Measurements from ENCODE around the gene FOXN3.

FOXN3 gene

GRCh38 chr14:89325299-89325883, 91.6 kb downstream of the FOXN3 start:
- H2AK5ac ChIP-seq (ENCODE audit: low read length): no peak overlapping the region
- no peaks in the 10 kb centered on the region for H3K27me3 ChIP-seq (ENCODE audit: insufficient read depth, low read length, poor library complexity)
- no peak overlapping the region for H3K4me3 ChIP-seq (ENCODE audit: low read length)
- H3K18ac ChIP-seq (ENCODE audit: low read length): no peak overlapping the region
- no peak overlapping the region for H4K8ac ChIP-seq (ENCODE audit: low read depth, low read length)
- no peak for DNase-seq
- WGBS (ENCODE audit: extremely low coverage, insufficient coverage, low lambda C conversion rate): no CpG with 5 or more reads among the region's 2 CpGs
- H3K79me2 ChIP-seq (ENCODE audit: control insufficient read depth, insufficient read depth, low read length): peaks cover 43% of the 10 kb centered on the region
- no peak overlapping the region for H2BK15ac ChIP-seq (replicated peaks; ENCODE audit: low read depth)
- no peak overlapping the region for H3K56ac ChIP-seq (ENCODE audit: low read length)
- no peak overlapping the region for H2BK5ac ChIP-seq (ENCODE audit: low read length)
- H3K79me1 ChIP-seq (ENCODE audit: low read length): peaks cover 21% of the 10 kb centered on the region
- H3K9ac ChIP-seq (ENCODE audit: low read length): no peak overlapping the region
- no peak overlapping the region for H3K27ac ChIP-seq (ENCODE audit: low read depth, low read length)
- no peak overlapping the region for H3K4ac ChIP-seq (ENCODE audit: low read depth, low read length)
- H3K4me2 ChIP-seq (ENCODE audit: low read length): no peak overlapping the region
- no peak overlapping the region for H2BK120ac ChIP-seq (ENCODE audit: low read depth, low read length)
- no peaks in the 10 kb centered on the region for H3K4me1 ChIP-seq (ENCODE audit: control insufficient read depth, low read depth, low read length)
- peak overlapping the region; percentile 60 for H3K23ac ChIP-seq (ENCODE audit: low read length)
- H3K36me3 ChIP-seq (ENCODE audit: control insufficient read depth, insufficient read depth, low read length): no peaks in the 10 kb centered on the region
- no peak overlapping the region for H4K5ac ChIP-seq (ENCODE audit: low read length)

GRCh38 chr14:89324501-89325298, 92.3 kb downstream of the FOXN3 start:
- Histone ChIP-seq H3K4me3 (ENCODE audit: low read length) (no peak overlapping the region), H3K9ac (ENCODE audit: low read length) (no peak overlapping the region), H2BK120ac (ENCODE audit: low read depth, low read length) (no peak overlapping the region), H3K79me1 (ENCODE audit: low read length) (peaks cover 17% of the 10 kb centered on the region), H2AK5ac (ENCODE audit: low read length) (no peak overlapping the region), H4K8ac (ENCODE audit: low read depth, low read length) (no peak overlapping the region), H3K23ac (ENCODE audit: low read length) (no peak overlapping the region), H2BK5ac (ENCODE audit: low read length) (no peak overlapping the region), H3K27me3 (ENCODE audit: insufficient read depth, low read length, poor library complexity) (no peaks in the 10 kb centered on the region), H3K4me2 (ENCODE audit: low read length) (no peak overlapping the region), H3K18ac (ENCODE audit: low read length) (no peak overlapping the region), H3K79me2 (ENCODE audit: control insufficient read depth, insufficient read depth, low read length) (peaks cover 38% of the 10 kb centered on the region), H3K4ac (ENCODE audit: low read depth, low read length) (no peak overlapping the region), H3K56ac (ENCODE audit: low read length) (no peak overlapping the region), H2BK15ac (replicated peaks; ENCODE audit: low read depth) (no peak overlapping the region), H3K27ac (ENCODE audit: low read depth, low read length) (no peak overlapping the region), H3K36me3 (ENCODE audit: control insufficient read depth, insufficient read depth, low read length) (no peaks in the 10 kb centered on the region), H3K4me1 (ENCODE audit: control insufficient read depth, low read depth, low read length) (no peaks in the 10 kb centered on the region), H4K5ac (ENCODE audit: low read length) (no peak overlapping the region)
- WGBS (ENCODE audit: extremely low coverage, insufficient coverage, low lambda C conversion rate): no CpG with 5 or more reads among the region's 9 CpGs
- no peak for DNase-seq

DNA sequence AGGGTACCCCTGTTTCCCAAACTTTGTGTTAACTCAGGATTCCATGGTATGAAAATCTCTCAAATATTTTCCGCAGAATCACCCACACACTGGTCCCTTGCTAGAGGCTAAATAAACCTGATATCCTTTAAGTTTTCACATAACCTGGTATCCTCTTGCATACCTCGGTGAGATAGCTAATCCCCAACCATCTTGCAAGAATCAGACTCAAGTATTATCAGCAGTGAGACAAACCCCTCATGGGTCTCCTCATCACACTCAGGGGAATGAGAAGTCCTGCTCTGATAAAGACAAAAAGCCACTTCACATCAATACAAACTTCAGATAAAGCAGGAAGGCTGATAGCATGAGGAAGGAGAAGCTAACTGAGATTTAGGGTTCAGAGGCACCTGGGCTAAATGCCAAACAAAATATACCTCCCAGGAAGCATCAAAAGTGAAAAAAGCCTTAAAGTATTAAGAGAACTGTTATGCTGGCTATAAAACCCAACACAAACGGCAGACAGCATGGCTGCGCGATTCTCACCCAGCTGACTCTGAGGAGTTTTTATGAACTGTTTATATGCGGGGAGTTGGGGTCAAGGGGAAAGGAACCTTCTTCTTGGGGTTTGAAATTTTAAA, 96.5 kb downstream of the FOXN3 start:
- Histone ChIP-seq H3K4me1 (ENCODE audit: control insufficient read depth, low read depth, low read length) (peaks cover 6% of the 10 kb centered on the region), H3K27me3 (ENCODE audit: insufficient read depth, low read length, poor library complexity) (no peaks in the 10 kb centered on the region), H3K79me2 (ENCODE audit: control insufficient read depth, insufficient read depth, low read length) (peaks cover 29% of the 10 kb centered on the region), H2BK5ac (ENCODE audit: low read length) (no peak overlapping the region), H3K4me3 (ENCODE audit: low read length) (no peak overlapping the region), H2BK15ac (replicated peaks; ENCODE audit: low read depth) (no peak overlapping the region), H3K79me1 (ENCODE audit: low read length) (peaks cover 21% of the 10 kb centered on the region), H3K23ac (ENCODE audit: low read length) (no peak overlapping the region), H3K4me2 (ENCODE audit: low read length) (no peak overlapping the region), H3K4ac (ENCODE audit: low read depth, low read length) (no peak overlapping the region), H3K18ac (ENCODE audit: low read length) (no peak overlapping the region), H2AK5ac (ENCODE audit: low read length) (no peak overlapping the region), H4K8ac (ENCODE audit: low read depth, low read length) (no peak overlapping the region), H3K9ac (ENCODE audit: low read length) (no peak overlapping the region), H2BK120ac (ENCODE audit: low read depth, low read length) (no peak overlapping the region), H4K5ac (ENCODE audit: low read length) (no peak overlapping the region), H3K56ac (ENCODE audit: low read length) (peak overlapping the region; percentile 25), H3K36me3 (ENCODE audit: control insufficient read depth, insufficient read depth, low read length) (no peaks in the 10 kb centered on the region), H3K27ac (ENCODE audit: low read depth, low read length) (peak overlapping the region; percentile 11)
- DNase-seq: peak; percentile 85
- no CpG with 5 or more reads among the region's 6 CpGs for WGBS (ENCODE audit: extremely low coverage, insufficient coverage, low lambda C conversion rate)

DNA sequence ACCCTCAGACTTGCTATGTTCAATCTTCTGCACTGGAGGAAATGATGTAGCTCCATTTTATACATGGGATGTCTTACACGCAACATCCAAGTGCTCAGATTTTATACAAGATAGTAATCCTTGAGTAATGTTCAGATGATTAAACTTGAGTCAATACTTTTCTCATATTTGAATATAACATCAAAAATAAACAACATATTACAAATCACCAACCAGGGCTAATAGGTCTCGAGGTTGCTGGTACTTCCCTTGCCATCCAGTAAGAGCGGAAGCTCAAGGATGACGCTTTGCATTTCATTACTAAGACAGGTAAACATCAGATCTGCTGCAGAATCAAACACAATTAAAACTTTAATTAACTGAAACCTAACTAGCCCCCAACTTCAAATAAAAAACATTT, 97.3 kb downstream of the FOXN3 start:
- Histone ChIP-seq H2BK15ac (replicated peaks; ENCODE audit: low read depth) (no peak overlapping the region), H3K4me1 (ENCODE audit: control insufficient read depth, low read depth, low read length) (peaks cover 6% of the 10 kb centered on the region), H3K27me3 (ENCODE audit: insufficient read depth, low read length, poor library complexity) (no peaks in the 10 kb centered on the region), H2AK5ac (ENCODE audit: low read length) (no peak overlapping the region), H3K4ac (ENCODE audit: low read depth, low read length) (no peak overlapping the region), H3K4me3 (ENCODE audit: low read length) (no peak overlapping the region), H3K56ac (ENCODE audit: low read length) (no peak overlapping the region), H3K18ac (ENCODE audit: low read length) (no peak overlapping the region), H4K5ac (ENCODE audit: low read length) (no peak overlapping the region), H3K23ac (ENCODE audit: low read length) (no peak overlapping the region), H3K9ac (ENCODE audit: low read length) (no peak overlapping the region), H3K79me2 (ENCODE audit: control insufficient read depth, insufficient read depth, low read length) (peaks cover 28% of the 10 kb centered on the region), H3K36me3 (ENCODE audit: control insufficient read depth, insufficient read depth, low read length) (no peaks in the 10 kb centered on the region), H3K4me2 (ENCODE audit: low read length) (no peak overlapping the region), H3K79me1 (ENCODE audit: low read length) (peaks cover 21% of the 10 kb centered on the region), H2BK120ac (ENCODE audit: low read depth, low read length) (no peak overlapping the region), H4K8ac (ENCODE audit: low read depth, low read length) (no peak overlapping the region), H3K27ac (ENCODE audit: low read depth, low read length) (no peak overlapping the region), H2BK5ac (ENCODE audit: low read length) (no peak overlapping the region)
- no peak for DNase-seq
- WGBS (ENCODE audit: extremely low coverage, insufficient coverage, low lambda C conversion rate): no CpG with 5 or more reads among the region's 4 CpGs

- Histone ChIP-seq H2BK120ac (ENCODE audit: low read depth, low read length) (no peak overlapping the region), H3K4ac (ENCODE audit: low read depth, low read length) (no peak overlapping the region), H3K79me2 (ENCODE audit: control insufficient read depth, insufficient read depth, low read length) (peaks cover 29% of the 10 kb centered on the region), H2BK5ac (ENCODE audit: low read length) (no peak overlapping the region), H3K18ac (ENCODE audit: low read length) (no peak overlapping the region), H2AK5ac (ENCODE audit: low read length) (no peak overlapping the region), H3K56ac (ENCODE audit: low read length) (peak overlapping the region; percentile 60), H2BK15ac (replicated peaks; ENCODE audit: low read depth) (no peak overlapping the region), H3K4me2 (ENCODE audit: low read length) (no peak overlapping the region), H3K36me3 (ENCODE audit: control insufficient read depth, insufficient read depth, low read length) (no peaks in the 10 kb centered on the region), H3K9ac (ENCODE audit: low read length) (no peak overlapping the region), H3K4me1 (ENCODE audit: control insufficient read depth, low read depth, low read length) (peaks cover 6% of the 10 kb centered on the region), H3K27ac (ENCODE audit: low read depth, low read length) (no peak overlapping the region), H3K79me1 (ENCODE audit: low read length) (peaks cover 21% of the 10 kb centered on the region), H3K23ac (ENCODE audit: low read length) (no peak overlapping the region), H4K5ac (ENCODE audit: low read length) (no peak overlapping the region), H3K27me3 (ENCODE audit: insufficient read depth, low read length, poor library complexity) (no peaks in the 10 kb centered on the region), H4K8ac (ENCODE audit: low read depth, low read length) (no peak overlapping the region), H3K4me3 (ENCODE audit: low read length) (no peak overlapping the region)
- DNase-seq: no peak
- no CpG with 5 or more reads among the region's 4 CpGs for WGBS (ENCODE audit: extremely low coverage, insufficient coverage, low lambda C conversion rate)
Measured at GRCh38 chr14:89317051-89317691, 99.9 kb downstream of the FOXN3 start.
